WTC11 (cell line): ENCODE results near the gene CAMK2A. TPM values are rescaled to one million over a fixed set of nuclear protein-coding genes. Genes with fewer than 3 reads are reported as not detected.

Experiments
- FOXK1 ChIP-seq: sonication (generic); formaldehyde crosslinking; IDR thresholded peaks from 2 replicates; pipeline ENCODE4 v1.8.0; 2022; ENCODE audit warnings: mild to moderate bottlenecking, moderate library complexity, missing genetic modification reagents
- GTF2I ChIP-seq: fragments of 250-450 bp; sonication (Bioruptor Pico); conservative IDR thresholded peaks from 2 replicates; pipeline ENCODE4 v1.4.0; 2021; ENCODE audit warnings: mild to moderate bottlenecking
- NFE2L1 ChIP-seq: sonication (generic); formaldehyde crosslinking; IDR thresholded peaks from 2 replicates; pipeline ENCODE4 v1.8.1; 2023; ENCODE audit warnings: missing genetic modification reagents
- NR1H2 ChIP-seq: sonication (generic); formaldehyde crosslinking; IDR thresholded peaks from 2 replicates; pipeline ENCODE4 v1.9.0; 2021; ENCODE audit warnings: mild to moderate bottlenecking, moderate library complexity, missing genetic modification reagents
- TEAD1 ChIP-seq: sonication (generic); formaldehyde crosslinking; IDR thresholded peaks from 2 replicates; pipeline ENCODE4 v1.8.0; 2022; ENCODE audit warnings: mild to moderate bottlenecking, missing genetic modification reagents
- ZNF423 ChIP-seq: fragments of 250-450 bp; sonication (Bioruptor Pico); IDR thresholded peaks from 2 replicates; pipeline ENCODE4 v2.1.2; 2022; ENCODE audit warnings: mild to moderate bottlenecking, moderate library complexity
- total RNA-seq: library from RNA; stranded (reverse); gene quantifications from 3 replicates; pipeline ENCODE4 v1.2.3, GENCODE V29; 2021
- TF ChIP-seq, protein P1 (sequence below): fragments of 250-450 bp; sonication (Bioruptor Pico); IDR thresholded peaks from 2 replicates; pipeline ENCODE4 v1.9.0; 2021; ENCODE audit warnings: mild to moderate bottlenecking, borderline replicate concordance
- TF ChIP-seq, protein P2 (sequence below): sonication (generic); formaldehyde crosslinking; conservative IDR thresholded peaks from 2 replicates; pipeline ENCODE4 v1.8.1; 2023; ENCODE audit warnings: mild to moderate bottlenecking, low read depth, missing genetic modification reagents, moderate library complexity
- TF ChIP-seq, protein P3 (sequence below): sonication (generic); formaldehyde crosslinking; IDR thresholded peaks from 2 replicates; pipeline ENCODE4 v1.8.0; 2022; ENCODE audit warnings: missing genetic modification reagents
- TF ChIP-seq, protein P4 (sequence below): sonication (generic); formaldehyde crosslinking; IDR thresholded peaks from 2 replicates; pipeline ENCODE4 v1.8.1; 2023; ENCODE audit warnings: mild to moderate bottlenecking, missing genetic modification reagents, moderate library complexity
- TF ChIP-seq, protein P5 (sequence below): sonication (generic); formaldehyde crosslinking; IDR thresholded peaks from 2 replicates; pipeline ENCODE4 v1.8.1; 2023; ENCODE audit warnings: mild to moderate bottlenecking, missing genetic modification reagents
- TF ChIP-seq, protein P6 (sequence below): sonication (generic); formaldehyde crosslinking; IDR thresholded peaks from 2 replicates; pipeline ENCODE4 v1.8.0; 2023; ENCODE audit warnings: missing genetic modification reagents, mild to moderate bottlenecking, borderline replicate concordance
- TF ChIP-seq, protein P7 (sequence below): fragments of 250-450 bp; sonication (Bioruptor Pico); IDR thresholded peaks from 2 replicates; pipeline ENCODE4 v1.9.0; 2021; ENCODE audit warnings: mild to moderate bottlenecking
- TF ChIP-seq, protein P8 (sequence below): sonication (generic); formaldehyde crosslinking; IDR thresholded peaks from 2 replicates; pipeline ENCODE4 v1.8.0; 2022; ENCODE audit warnings: mild to moderate bottlenecking, missing genetic modification reagents
- TF ChIP-seq, protein P9 (sequence below): fragments of 250-450 bp; sonication (Bioruptor Pico); IDR thresholded peaks from 2 replicates; pipeline ENCODE4 v2.1.2; 2022; ENCODE audit warnings: mild to moderate bottlenecking, moderate library complexity

CAMK2A gene
- total RNA-seq, 1 experiment from 2014 or later, result 0.13 TPM

DNA sequence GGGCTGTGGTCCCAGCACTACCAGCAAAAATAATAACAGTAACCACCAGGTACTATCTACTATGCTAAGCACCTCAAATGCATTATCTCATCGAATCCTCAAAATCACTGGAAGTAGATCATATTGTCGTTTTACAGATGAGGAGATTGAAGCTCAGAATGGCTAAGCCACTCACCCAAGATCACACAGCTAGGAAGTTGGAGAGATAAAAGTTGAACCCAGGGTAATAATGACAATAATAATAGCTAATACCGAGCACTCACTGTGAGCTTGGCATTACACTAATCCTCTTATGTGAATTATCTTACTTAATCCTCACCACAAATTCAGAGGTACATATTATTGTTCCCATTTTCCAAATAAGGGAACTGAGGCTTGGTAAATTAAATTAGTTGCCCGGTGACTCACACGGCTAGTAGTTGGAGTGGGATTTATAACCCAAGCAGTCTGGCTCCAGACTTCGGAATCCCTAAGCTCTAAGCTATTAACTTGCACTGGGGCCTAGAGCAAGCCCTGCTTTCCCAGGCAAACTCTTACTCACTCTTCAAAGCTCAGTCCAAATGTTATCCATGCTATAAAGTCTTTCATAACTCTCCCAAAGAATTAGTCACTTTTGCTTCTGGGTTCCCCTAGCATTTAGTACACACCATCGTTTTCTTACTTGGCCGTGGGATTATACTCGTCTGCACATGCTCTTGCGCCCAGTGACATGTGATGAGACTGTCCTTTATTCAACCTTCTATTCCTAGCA, 9.3 kb upstream of the CAMK2A start (continued):
- TF ChIP-seq, protein P1, sequence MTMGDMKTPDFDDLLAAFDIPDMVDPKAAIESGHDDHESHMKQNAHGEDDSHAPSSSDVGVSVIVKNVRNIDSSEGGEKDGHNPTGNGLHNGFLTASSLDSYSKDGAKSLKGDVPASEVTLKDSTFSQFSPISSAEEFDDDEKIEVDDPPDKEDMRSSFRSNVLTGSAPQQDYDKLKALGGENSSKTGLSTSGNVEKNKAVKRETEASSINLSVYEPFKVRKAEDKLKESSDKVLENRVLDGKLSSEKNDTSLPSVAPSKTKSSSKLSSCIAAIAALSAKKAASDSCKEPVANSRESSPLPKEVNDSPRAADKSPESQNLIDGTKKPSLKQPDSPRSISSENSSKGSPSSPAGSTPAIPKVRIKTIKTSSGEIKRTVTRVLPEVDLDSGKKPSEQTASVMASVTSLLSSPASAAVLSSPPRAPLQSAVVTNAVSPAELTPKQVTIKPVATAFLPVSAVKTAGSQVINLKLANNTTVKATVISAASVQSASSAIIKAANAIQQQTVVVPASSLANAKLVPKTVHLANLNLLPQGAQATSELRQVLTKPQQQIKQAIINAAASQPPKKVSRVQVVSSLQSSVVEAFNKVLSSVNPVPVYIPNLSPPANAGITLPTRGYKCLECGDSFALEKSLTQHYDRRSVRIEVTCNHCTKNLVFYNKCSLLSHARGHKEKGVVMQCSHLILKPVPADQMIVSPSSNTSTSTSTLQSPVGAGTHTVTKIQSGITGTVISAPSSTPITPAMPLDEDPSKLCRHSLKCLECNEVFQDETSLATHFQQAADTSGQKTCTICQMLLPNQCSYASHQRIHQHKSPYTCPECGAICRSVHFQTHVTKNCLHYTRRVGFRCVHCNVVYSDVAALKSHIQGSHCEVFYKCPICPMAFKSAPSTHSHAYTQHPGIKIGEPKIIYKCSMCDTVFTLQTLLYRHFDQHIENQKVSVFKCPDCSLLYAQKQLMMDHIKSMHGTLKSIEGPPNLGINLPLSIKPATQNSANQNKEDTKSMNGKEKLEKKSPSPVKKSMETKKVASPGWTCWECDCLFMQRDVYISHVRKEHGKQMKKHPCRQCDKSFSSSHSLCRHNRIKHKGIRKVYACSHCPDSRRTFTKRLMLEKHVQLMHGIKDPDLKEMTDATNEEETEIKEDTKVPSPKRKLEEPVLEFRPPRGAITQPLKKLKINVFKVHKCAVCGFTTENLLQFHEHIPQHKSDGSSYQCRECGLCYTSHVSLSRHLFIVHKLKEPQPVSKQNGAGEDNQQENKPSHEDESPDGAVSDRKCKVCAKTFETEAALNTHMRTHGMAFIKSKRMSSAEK (CRISPR knock-in tag), result no peak
- TF ChIP-seq, protein P2, sequence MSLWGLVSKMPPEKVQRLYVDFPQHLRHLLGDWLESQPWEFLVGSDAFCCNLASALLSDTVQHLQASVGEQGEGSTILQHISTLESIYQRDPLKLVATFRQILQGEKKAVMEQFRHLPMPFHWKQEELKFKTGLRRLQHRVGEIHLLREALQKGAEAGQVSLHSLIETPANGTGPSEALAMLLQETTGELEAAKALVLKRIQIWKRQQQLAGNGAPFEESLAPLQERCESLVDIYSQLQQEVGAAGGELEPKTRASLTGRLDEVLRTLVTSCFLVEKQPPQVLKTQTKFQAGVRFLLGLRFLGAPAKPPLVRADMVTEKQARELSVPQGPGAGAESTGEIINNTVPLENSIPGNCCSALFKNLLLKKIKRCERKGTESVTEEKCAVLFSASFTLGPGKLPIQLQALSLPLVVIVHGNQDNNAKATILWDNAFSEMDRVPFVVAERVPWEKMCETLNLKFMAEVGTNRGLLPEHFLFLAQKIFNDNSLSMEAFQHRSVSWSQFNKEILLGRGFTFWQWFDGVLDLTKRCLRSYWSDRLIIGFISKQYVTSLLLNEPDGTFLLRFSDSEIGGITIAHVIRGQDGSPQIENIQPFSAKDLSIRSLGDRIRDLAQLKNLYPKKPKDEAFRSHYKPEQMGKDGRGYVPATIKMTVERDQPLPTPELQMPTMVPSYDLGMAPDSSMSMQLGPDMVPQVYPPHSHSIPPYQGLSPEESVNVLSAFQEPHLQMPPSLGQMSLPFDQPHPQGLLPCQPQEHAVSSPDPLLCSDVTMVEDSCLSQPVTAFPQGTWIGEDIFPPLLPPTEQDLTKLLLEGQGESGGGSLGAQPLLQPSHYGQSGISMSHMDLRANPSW (CRISPR knock-in tag), result no peak
- TF ChIP-seq, protein P3, sequence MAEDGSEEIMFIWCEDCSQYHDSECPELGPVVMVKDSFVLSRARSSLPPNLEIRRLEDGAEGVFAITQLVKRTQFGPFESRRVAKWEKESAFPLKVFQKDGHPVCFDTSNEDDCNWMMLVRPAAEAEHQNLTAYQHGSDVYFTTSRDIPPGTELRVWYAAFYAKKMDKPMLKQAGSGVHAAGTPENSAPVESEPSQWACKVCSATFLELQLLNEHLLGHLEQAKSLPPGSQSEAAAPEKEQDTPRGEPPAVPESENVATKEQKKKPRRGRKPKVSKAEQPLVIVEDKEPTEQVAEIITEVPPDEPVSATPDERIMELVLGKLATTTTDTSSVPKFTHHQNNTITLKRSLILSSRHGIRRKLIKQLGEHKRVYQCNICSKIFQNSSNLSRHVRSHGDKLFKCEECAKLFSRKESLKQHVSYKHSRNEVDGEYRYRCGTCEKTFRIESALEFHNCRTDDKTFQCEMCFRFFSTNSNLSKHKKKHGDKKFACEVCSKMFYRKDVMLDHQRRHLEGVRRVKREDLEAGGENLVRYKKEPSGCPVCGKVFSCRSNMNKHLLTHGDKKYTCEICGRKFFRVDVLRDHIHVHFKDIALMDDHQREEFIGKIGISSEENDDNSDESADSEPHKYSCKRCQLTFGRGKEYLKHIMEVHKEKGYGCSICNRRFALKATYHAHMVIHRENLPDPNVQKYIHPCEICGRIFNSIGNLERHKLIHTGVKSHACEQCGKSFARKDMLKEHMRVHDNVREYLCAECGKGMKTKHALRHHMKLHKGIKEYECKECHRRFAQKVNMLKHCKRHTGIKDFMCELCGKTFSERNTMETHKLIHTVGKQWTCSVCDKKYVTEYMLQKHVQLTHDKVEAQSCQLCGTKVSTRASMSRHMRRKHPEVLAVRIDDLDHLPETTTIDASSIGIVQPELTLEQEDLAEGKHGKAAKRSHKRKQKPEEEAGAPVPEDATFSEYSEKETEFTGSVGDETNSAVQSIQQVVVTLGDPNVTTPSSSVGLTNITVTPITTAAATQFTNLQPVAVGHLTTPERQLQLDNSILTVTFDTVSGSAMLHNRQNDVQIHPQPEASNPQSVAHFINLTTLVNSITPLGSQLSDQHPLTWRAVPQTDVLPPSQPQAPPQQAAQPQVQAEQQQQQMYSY (CRISPR knock-in tag), result no peak
- TF ChIP-seq, protein P4, sequence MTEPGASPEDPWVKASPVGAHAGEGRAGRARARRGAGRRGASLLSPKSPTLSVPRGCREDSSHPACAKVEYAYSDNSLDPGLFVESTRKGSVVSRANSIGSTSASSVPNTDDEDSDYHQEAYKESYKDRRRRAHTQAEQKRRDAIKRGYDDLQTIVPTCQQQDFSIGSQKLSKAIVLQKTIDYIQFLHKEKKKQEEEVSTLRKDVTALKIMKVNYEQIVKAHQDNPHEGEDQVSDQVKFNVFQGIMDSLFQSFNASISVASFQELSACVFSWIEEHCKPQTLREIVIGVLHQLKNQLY (CRISPR knock-in tag), result no peak
- TF ChIP-seq, protein P5, sequence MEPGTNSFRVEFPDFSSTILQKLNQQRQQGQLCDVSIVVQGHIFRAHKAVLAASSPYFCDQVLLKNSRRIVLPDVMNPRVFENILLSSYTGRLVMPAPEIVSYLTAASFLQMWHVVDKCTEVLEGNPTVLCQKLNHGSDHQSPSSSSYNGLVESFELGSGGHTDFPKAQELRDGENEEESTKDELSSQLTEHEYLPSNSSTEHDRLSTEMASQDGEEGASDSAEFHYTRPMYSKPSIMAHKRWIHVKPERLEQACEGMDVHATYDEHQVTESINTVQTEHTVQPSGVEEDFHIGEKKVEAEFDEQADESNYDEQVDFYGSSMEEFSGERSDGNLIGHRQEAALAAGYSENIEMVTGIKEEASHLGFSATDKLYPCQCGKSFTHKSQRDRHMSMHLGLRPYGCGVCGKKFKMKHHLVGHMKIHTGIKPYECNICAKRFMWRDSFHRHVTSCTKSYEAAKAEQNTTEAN (CRISPR knock-in tag), result no peak
- TF ChIP-seq, protein P6, sequence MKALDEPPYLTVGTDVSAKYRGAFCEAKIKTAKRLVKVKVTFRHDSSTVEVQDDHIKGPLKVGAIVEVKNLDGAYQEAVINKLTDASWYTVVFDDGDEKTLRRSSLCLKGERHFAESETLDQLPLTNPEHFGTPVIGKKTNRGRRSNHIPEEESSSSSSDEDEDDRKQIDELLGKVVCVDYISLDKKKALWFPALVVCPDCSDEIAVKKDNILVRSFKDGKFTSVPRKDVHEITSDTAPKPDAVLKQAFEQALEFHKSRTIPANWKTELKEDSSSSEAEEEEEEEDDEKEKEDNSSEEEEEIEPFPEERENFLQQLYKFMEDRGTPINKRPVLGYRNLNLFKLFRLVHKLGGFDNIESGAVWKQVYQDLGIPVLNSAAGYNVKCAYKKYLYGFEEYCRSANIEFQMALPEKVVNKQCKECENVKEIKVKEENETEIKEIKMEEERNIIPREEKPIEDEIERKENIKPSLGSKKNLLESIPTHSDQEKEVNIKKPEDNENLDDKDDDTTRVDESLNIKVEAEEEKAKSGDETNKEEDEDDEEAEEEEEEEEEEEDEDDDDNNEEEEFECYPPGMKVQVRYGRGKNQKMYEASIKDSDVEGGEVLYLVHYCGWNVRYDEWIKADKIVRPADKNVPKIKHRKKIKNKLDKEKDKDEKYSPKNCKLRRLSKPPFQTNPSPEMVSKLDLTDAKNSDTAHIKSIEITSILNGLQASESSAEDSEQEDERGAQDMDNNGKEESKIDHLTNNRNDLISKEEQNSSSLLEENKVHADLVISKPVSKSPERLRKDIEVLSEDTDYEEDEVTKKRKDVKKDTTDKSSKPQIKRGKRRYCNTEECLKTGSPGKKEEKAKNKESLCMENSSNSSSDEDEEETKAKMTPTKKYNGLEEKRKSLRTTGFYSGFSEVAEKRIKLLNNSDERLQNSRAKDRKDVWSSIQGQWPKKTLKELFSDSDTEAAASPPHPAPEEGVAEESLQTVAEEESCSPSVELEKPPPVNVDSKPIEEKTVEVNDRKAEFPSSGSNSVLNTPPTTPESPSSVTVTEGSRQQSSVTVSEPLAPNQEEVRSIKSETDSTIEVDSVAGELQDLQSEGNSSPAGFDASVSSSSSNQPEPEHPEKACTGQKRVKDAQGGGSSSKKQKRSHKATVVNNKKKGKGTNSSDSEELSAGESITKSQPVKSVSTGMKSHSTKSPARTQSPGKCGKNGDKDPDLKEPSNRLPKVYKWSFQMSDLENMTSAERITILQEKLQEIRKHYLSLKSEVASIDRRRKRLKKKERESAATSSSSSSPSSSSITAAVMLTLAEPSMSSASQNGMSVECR (CRISPR knock-in tag), result no peak
- no peak for TF ChIP-seq GTF2I
- TF ChIP-seq, protein P7, sequence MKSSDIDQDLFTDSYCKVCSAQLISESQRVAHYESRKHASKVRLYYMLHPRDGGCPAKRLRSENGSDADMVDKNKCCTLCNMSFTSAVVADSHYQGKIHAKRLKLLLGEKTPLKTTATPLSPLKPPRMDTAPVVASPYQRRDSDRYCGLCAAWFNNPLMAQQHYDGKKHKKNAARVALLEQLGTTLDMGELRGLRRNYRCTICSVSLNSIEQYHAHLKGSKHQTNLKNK (CRISPR knock-in tag), result no peak
- no peak for TF ChIP-seq FOXK1
- no peak for TF ChIP-seq TEAD1 (CRISPR knock-in tag)
- TF ChIP-seq, protein P8, sequence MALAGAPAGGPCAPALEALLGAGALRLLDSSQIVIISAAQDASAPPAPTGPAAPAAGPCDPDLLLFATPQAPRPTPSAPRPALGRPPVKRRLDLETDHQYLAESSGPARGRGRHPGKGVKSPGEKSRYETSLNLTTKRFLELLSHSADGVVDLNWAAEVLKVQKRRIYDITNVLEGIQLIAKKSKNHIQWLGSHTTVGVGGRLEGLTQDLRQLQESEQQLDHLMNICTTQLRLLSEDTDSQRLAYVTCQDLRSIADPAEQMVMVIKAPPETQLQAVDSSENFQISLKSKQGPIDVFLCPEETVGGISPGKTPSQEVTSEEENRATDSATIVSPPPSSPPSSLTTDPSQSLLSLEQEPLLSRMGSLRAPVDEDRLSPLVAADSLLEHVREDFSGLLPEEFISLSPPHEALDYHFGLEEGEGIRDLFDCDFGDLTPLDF (CRISPR knock-in tag), result no peak
- no peak for TF ChIP-seq ZNF423 (CRISPR knock-in tag)
- no peak for TF ChIP-seq NFE2L1 (CRISPR knock-in tag)
- TF ChIP-seq, protein P9, sequence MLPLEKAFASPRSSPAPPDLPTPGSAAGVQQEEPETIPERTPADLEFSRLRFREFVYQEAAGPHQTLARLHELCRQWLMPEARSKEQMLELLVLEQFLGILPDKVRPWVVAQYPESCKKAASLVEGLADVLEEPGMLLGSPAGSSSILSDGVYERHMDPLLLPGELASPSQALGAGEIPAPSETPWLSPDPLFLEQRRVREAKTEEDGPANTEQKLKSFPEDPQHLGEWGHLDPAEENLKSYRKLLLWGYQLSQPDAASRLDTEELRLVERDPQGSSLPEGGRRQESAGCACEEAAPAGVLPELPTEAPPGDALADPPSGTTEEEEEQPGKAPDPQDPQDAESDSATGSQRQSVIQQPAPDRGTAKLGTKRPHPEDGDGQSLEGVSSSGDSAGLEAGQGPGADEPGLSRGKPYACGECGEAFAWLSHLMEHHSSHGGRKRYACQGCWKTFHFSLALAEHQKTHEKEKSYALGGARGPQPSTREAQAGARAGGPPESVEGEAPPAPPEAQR (CRISPR knock-in tag), result no peak
- no peak for TF ChIP-seq NR1H2 (CRISPR knock-in tag)
- TF ChIP-seq, all 79 proteins: peak for 0
